Ishikawa (cell line): ENCODE data around the gene WSCD1.

Experiments
- CEBPB ChIP-seq: IDR thresholded peaks from 2 replicates; pipeline ENCODE4 v1.6.1; 2012
- CREB1 ChIP-seq: IDR thresholded peaks from 2 replicates; pipeline ENCODE4 v1.6.1; 2012; ENCODE audit warnings: low read depth
- EGR1 ChIP-seq: IDR thresholded peaks from 2 replicates; pipeline ENCODE4 v1.6.1; 2012
- EP300 ChIP-seq: IDR thresholded peaks from 2 replicates; pipeline ENCODE4 v1.6.1; 2012; ENCODE audit warnings: borderline replicate concordance
- FOXM1 ChIP-seq: IDR thresholded peaks from 2 replicates; pipeline ENCODE4 v1.6.1; 2012; ENCODE audit warnings: low read depth, borderline replicate concordance
- NFIC ChIP-seq: IDR thresholded peaks from 2 replicates; pipeline ENCODE4 v1.6.1; 2012
- RAD21 ChIP-seq: IDR thresholded peaks from 2 replicates; pipeline ENCODE4 v1.6.1; 2012; ENCODE audit warnings: low read depth
- REST ChIP-seq: IDR thresholded peaks from 2 replicates; pipeline ENCODE4 v1.6.1; 2012; ENCODE audit warnings: low read depth, mild to moderate bottlenecking
- TAF1 ChIP-seq: IDR thresholded peaks from 2 replicates; pipeline ENCODE4 v1.6.1; 2012; ENCODE audit warnings: low read depth, mild to moderate bottlenecking
- TEAD4 ChIP-seq: IDR thresholded peaks from 2 replicates; pipeline ENCODE4 v1.6.1; 2012
- USF1 ChIP-seq: IDR thresholded peaks from 2 replicates; pipeline ENCODE4 v1.6.1; 2012
- YY1 ChIP-seq: IDR thresholded peaks from 2 replicates; pipeline ENCODE4 v1.6.1; 2012; ENCODE audit warnings: low read depth
- ZBTB7A ChIP-seq: IDR thresholded peaks from 2 replicates; pipeline ENCODE4 v1.6.1; 2012; ENCODE audit warnings: low read depth
- TF ChIP-seq, protein P1 (sequence below): IDR thresholded peaks from 2 replicates; pipeline ENCODE4 v1.6.1; 2012

GRCh38 chr17:6088141-6088540 lies 18.0 kb downstream of the WSCD1 start:
- TF ChIP-seq NFIC (no peak), EP300 (no peak), YY1 (no peak), TAF1 (no peak), REST (no peak), TEAD4 (no peak), ZBTB7A (no peak), CREB1 (no peak), RAD21 (no peak), FOXM1 (no peak), CEBPB (no peak), EGR1 (no peak), USF1 (no peak)
- TF ChIP-seq, protein P1, sequence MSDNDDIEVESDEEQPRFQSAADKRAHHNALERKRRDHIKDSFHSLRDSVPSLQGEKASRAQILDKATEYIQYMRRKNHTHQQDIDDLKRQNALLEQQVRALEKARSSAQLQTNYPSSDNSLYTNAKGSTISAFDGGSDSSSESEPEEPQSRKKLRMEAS = no peak
